ENCODE measurements around the gene JAKMIP2. TPM values are rescaled to one million over a fixed set of nuclear protein-coding genes. Genes with fewer than 3 reads are reported as not detected.

Gene JAKMIP2
- total RNA-seq, 1 experiment from 2014 or later = not detected

DNA sequence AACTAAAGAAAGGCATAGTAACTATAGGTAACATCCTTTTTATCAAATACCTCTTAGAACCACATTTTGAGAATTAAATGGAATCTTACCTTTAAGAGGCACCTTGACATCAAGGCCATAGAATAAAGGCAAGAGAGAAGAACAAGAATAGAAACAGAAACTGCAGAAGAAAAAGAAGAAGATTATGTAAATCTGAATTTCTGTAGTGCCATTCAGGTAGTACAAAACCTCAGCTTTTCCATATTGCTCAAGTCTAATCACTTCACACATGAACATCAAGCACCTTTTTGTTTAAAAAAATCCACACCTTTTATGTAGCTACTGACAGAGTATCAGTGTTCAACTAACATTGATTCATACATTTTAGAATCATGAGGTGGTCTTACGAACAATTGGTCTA lies 180.9 kb downstream of the JAKMIP2 start:
- ATAC-seq (no peak), DNase-seq (ENCODE audit: low read depth, low spot score) (no peak)
- Histone ChIP-seq H3K4me3 (ENCODE audit: low read depth in 2 of 2, low read length in 2 of 2) (no peak overlapping the region), H3K4me1 (ENCODE audit: control insufficient read depth, insufficient read depth, low read length) (no peaks in the 10 kb centered on the region), H3K9me3 (ENCODE audit: control insufficient read depth, insufficient read depth, low read depth, low read length) (no peaks in the 10 kb centered on the region), H3K27me3 (ENCODE audit: control insufficient read depth, insufficient read depth, low read length) (no peaks in the 10 kb centered on the region), H3K27ac (ENCODE audit: low read length) (no peak overlapping the region), H3K36me3 (ENCODE audit: control insufficient read depth, insufficient read depth, low read length) (no peaks in the 10 kb centered on the region)
- in situ Hi-C loops (cut with HindIII; ENCODE audit: low pct_unique_long_range_greater_than_20kb, low sequenced_read_pairs) = no loop called here
- no TSS peak for BruUV-seq (replicated peaks)
- intact Hi-C loops (cut with micrococcal nuclease; ENCODE audit: unreplicated experiment) = no loop called here
- CTCF ChIA-PET = no interaction called here
- POLR2A ChIA-PET = no interaction called here
- TF ChIP-seq SIN3A (IDR thresholded peaks at IDR 0.05; ENCODE audit: borderline replicate concordance, insufficient read depth, low read depth, low read length) = no peak
- TF ChIP-seq, protein P1, sequence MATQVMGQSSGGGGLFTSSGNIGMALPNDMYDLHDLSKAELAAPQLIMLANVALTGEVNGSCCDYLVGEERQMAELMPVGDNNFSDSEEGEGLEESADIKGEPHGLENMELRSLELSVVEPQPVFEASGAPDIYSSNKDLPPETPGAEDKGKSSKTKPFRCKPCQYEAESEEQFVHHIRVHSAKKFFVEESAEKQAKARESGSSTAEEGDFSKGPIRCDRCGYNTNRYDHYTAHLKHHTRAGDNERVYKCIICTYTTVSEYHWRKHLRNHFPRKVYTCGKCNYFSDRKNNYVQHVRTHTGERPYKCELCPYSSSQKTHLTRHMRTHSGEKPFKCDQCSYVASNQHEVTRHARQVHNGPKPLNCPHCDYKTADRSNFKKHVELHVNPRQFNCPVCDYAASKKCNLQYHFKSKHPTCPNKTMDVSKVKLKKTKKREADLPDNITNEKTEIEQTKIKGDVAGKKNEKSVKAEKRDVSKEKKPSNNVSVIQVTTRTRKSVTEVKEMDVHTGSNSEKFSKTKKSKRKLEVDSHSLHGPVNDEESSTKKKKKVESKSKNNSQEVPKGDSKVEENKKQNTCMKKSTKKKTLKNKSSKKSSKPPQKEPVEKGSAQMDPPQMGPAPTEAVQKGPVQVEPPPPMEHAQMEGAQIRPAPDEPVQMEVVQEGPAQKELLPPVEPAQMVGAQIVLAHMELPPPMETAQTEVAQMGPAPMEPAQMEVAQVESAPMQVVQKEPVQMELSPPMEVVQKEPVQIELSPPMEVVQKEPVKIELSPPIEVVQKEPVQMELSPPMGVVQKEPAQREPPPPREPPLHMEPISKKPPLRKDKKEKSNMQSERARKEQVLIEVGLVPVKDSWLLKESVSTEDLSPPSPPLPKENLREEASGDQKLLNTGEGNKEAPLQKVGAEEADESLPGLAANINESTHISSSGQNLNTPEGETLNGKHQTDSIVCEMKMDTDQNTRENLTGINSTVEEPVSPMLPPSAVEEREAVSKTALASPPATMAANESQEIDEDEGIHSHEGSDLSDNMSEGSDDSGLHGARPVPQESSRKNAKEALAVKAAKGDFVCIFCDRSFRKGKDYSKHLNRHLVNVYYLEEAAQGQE (IDR thresholded peaks at IDR 0.05; ENCODE audit: insufficient read depth in 1 of 2, low read depth in 2 of 2, low read length in 1 of 2) = no peak
- no peak for TF ChIP-seq POLR2AphosphoS5 (IDR thresholded peaks at IDR 0.05; ENCODE audit: low read depth, low read length)

- intact Hi-C loops (cut with micrococcal nuclease; ENCODE audit: unreplicated experiment) (no loop called here), in situ Hi-C loops (cut with HindIII; ENCODE audit: low pct_unique_long_range_greater_than_20kb, low sequenced_read_pairs) (no loop called here)
- ChIA-PET CTCF (no interaction called here), POLR2A (no interaction called here)
- no TSS peak for BruUV-seq (replicated peaks)
- no peaks in the 10 kb centered on the region for H3K36me3 ChIP-seq (ENCODE audit: control insufficient read depth, insufficient read depth, low read length)
- H3K4me3 ChIP-seq (ENCODE audit: low read depth in 2 of 2, low read length in 2 of 2) = no peak overlapping the region
- no peaks in the 10 kb centered on the region; the same call in 1 of the 2 replicates for H3K27me3 ChIP-seq (ENCODE audit: control insufficient read depth, insufficient read depth, low read length)
- DNase-seq (ENCODE audit: low read depth, low spot score) (no peak), ATAC-seq (no peak)
- TF ChIP-seq POLR2AphosphoS5 (IDR thresholded peaks at IDR 0.05; ENCODE audit: low read depth, low read length) (no peak), SIN3A (IDR thresholded peaks at IDR 0.05; ENCODE audit: borderline replicate concordance, insufficient read depth, low read depth, low read length) (no peak), TCF7L2 (IDR thresholded peaks at IDR 0.05; ENCODE audit: low read depth, low read length) (no peak), CTCF (IDR thresholded peaks at IDR 0.05) (no peak)
- TF ChIP-seq, protein P1 (IDR thresholded peaks at IDR 0.05; ENCODE audit: insufficient read depth in 1 of 2, low read depth in 2 of 2, low read length in 1 of 2) = no peak
- no peak overlapping the region for H3K27ac ChIP-seq (ENCODE audit: low read length)
- no peaks in the 10 kb centered on the region for H3K4me1 ChIP-seq (ENCODE audit: control insufficient read depth, insufficient read depth, low read length)
- no peaks in the 10 kb centered on the region for H3K9me3 ChIP-seq (ENCODE audit: control insufficient read depth, insufficient read depth, low read depth, low read length)
These were observed 191.4 kb downstream of the JAKMIP2 start for GRCh38 chr5:147591120-147591519.

Data from Panc1 (cell line).